HepG2 (cell line): Measurements from ENCODE around the gene TRMT10C. TPM values are rescaled to one million over a fixed set of nuclear protein-coding genes. Genes with fewer than 3 reads are reported as not detected.

Experiments
- ATRX ChIP-seq: sonication (generic); formaldehyde crosslinking; IDR thresholded peaks from 2 replicates; pipeline ENCODE4 v1.4.0; 2020; ENCODE audit warnings: missing genetic modification reagents, borderline replicate concordance
- GTF2F1 ChIP-seq: fragments of 150-350 bp; IDR thresholded peaks from 2 replicates; pipeline ENCODE4 v1.6.1; 2014; ENCODE audit warnings: low read length
- HDAC2 ChIP-seq: sonication (generic); formaldehyde crosslinking; IDR thresholded peaks from 2 replicates; pipeline ENCODE4 v1.4.0; 2020; ENCODE audit warnings: missing genetic modification reagents
- NONO ChIP-seq, 2 experiments: fragments of 450-650 bp in 1 of 2; sonication (generic) in 1 of 2; formaldehyde crosslinking in 1 of 2; IDR thresholded peaks in 1 of 2; conservative IDR thresholded peaks in 1 of 2; 2 replicates each; pipeline versions ENCODE4 v1.6.1 to v1.8.0; 2017 to 2022; ENCODE audit warnings: mild to moderate bottlenecking in 1 of 2, missing genetic modification reagents in 1 of 2, moderate library complexity in 1 of 2
- PAX8 ChIP-seq: sonication (generic); formaldehyde crosslinking; IDR thresholded peaks from 2 replicates; pipeline ENCODE4 v1.8.0; 2022; ENCODE audit warnings: mild to moderate bottlenecking, missing genetic modification reagents, borderline replicate concordance
- REXO4 ChIP-seq: sonication (generic); formaldehyde crosslinking; IDR thresholded peaks from 2 replicates; pipeline ENCODE4 v1.8.0; 2022; ENCODE audit warnings: missing genetic modification reagents, mild to moderate bottlenecking, borderline replicate concordance
- SRSF9 ChIP-seq: fragments of 200-400 bp; formaldehyde crosslinking; IDR thresholded peaks from 2 replicates; pipeline ENCODE4 v1.6.1; 2018; ENCODE audit warnings: borderline replicate concordance, mild to moderate bottlenecking, low read depth, low read length; ENCODE audit not compliant: insufficient read depth, poor library complexity, severe bottlenecking
- TAF15 ChIP-seq: fragments of 200-400 bp; formaldehyde crosslinking; IDR thresholded peaks from one replicate; pipeline ENCODE4 v1.6.1; 2018; ENCODE audit warnings: mild to moderate bottlenecking, low read depth, low read length; ENCODE audit not compliant: poor library complexity, severe bottlenecking
- TBX2 ChIP-seq: sonication (generic); formaldehyde crosslinking; IDR thresholded peaks from 2 replicates; pipeline ENCODE4 v1.5.0; 2020; ENCODE audit warnings: missing genetic modification reagents, mild to moderate bottlenecking, borderline replicate concordance
- ZNF121 ChIP-seq: sonication (generic); formaldehyde crosslinking; IDR thresholded peaks from 2 replicates; pipeline ENCODE4 v1.5.0; 2020; ENCODE audit warnings: mild to moderate bottlenecking, missing genetic modification reagents
- ZNF619 ChIP-seq: sonication (generic); formaldehyde crosslinking; IDR thresholded peaks from 2 replicates; pipeline ENCODE4 v1.4.0; 2020; ENCODE audit warnings: mild to moderate bottlenecking, missing genetic modification reagents
- ZNF75D ChIP-seq: sonication (generic); formaldehyde crosslinking; IDR thresholded peaks from 2 replicates; pipeline ENCODE4 v1.8.1; 2023; ENCODE audit warnings: missing genetic modification reagents, mild to moderate bottlenecking, borderline replicate concordance
- polyA plus RNA-seq, 8 experiments: library from polyadenylated mRNA; depleted of rRNA in 3 of 8; stranded (reverse) in 7 of 8; unstranded in 1 of 8; fragments of >200 nt; fragmentation: Illumina TruSeq in 4 of 8; extraction: Trizol in 4 of 8; gene quantifications; 2 replicates each; pipeline versions ENCODE4 v1.2.1 to v1.2.3, GENCODE V29; 2011 to 2016; ENCODE audit warnings: low read depth in 4 of 8, missing spikeins in 1 of 8, mixed read lengths in 1 of 8; ENCODE audit not compliant: insufficient read depth in 1 of 8
- total RNA-seq, 5 experiments: library from RNA; depleted of rRNA; stranded (reverse); fragments of >200 nt; fragmentation: Illumina TruSeq; extraction: Trizol; gene quantifications; 2 replicates each; pipeline ENCODE4 v1.2.3, GENCODE V29; 2016; ENCODE audit warnings: low read depth in 1 of 5
- TF ChIP-seq, protein P1 (sequence below), 2 experiments: IDR thresholded peaks; 2 replicates each; pipeline ENCODE4 v1.6.1; 2011 to 2012; ENCODE audit warnings: low read length in 2 of 2, borderline replicate concordance in 1 of 2, low read depth in 1 of 2, mild to moderate bottlenecking in 1 of 2, moderate library complexity in 1 of 2
- TF ChIP-seq, protein P2 (sequence below): sonication (generic); formaldehyde crosslinking; IDR thresholded peaks from 2 replicates; pipeline ENCODE4 v1.4.0; 2020; ENCODE audit warnings: missing genetic modification reagents
- TF ChIP-seq, protein P3 (sequence below): sonication (generic); formaldehyde crosslinking; IDR thresholded peaks from 2 replicates; pipeline ENCODE4 v1.4.0; 2020; ENCODE audit warnings: missing genetic modification reagents
- TF ChIP-seq, protein P4 (sequence below): sonication (generic); formaldehyde crosslinking; IDR thresholded peaks from 2 replicates; pipeline ENCODE4 v1.8.0; 2022; ENCODE audit warnings: low read depth, missing genetic modification reagents

The TRMT10C gene
- total and polyA plus RNA-seq, 2 of the 13 experiments (the other 11 are each of a cell fraction or from before 2014, with no cell fraction given): 10.8 to 39.2 TPM

DNA sequence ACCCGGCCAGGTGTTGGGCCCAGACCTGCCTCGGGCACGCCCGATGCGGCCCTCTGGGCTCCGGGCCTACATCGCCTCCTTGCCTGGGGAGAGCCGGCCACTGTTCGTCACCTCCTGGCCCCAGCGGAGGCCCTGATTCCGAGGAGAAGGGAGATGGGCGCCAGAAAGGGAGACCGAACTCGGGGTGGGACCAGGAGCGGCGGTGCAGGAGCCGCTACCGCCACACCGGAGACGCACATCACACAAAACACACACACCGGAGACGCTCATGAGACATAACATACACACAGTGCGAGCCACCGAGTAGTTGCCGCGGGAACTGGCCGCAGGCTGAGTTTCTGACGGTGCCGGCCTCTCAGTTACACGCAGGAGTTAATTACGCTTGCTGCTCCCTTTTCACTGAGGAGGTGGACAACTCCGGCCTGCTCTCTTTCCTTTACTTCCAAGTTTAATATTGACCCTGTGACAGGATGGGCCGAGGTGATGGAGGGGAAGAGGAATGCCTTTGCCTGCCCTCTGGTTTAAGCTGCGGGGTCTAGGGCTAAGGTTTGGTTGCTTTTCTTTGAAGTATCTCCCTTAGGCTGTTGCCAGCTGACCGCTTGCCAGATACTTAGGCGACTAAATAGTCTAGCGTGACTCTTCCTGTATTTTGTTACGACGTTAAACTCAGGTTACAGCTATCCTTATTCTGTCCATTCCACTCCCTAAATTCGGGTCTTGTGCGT lies 12.9 kb downstream of the TRMT10C start (continued):
- TF ChIP-seq ZNF75D: peak; percentile 75
- TF ChIP-seq, protein P1, sequence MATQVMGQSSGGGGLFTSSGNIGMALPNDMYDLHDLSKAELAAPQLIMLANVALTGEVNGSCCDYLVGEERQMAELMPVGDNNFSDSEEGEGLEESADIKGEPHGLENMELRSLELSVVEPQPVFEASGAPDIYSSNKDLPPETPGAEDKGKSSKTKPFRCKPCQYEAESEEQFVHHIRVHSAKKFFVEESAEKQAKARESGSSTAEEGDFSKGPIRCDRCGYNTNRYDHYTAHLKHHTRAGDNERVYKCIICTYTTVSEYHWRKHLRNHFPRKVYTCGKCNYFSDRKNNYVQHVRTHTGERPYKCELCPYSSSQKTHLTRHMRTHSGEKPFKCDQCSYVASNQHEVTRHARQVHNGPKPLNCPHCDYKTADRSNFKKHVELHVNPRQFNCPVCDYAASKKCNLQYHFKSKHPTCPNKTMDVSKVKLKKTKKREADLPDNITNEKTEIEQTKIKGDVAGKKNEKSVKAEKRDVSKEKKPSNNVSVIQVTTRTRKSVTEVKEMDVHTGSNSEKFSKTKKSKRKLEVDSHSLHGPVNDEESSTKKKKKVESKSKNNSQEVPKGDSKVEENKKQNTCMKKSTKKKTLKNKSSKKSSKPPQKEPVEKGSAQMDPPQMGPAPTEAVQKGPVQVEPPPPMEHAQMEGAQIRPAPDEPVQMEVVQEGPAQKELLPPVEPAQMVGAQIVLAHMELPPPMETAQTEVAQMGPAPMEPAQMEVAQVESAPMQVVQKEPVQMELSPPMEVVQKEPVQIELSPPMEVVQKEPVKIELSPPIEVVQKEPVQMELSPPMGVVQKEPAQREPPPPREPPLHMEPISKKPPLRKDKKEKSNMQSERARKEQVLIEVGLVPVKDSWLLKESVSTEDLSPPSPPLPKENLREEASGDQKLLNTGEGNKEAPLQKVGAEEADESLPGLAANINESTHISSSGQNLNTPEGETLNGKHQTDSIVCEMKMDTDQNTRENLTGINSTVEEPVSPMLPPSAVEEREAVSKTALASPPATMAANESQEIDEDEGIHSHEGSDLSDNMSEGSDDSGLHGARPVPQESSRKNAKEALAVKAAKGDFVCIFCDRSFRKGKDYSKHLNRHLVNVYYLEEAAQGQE (IDR thresholded peaks at IDR 0.05; ENCODE audit: borderline replicate concordance in 1 of 2, low read depth in 1 of 2, low read length in 2 of 2): no peak
- no peak for TF ChIP-seq REXO4 (CRISPR knock-in tag)
- TF ChIP-seq GTF2F1: no peak
- no peak for TF ChIP-seq ZNF121 (CRISPR knock-in tag)
- no peak for TF ChIP-seq HDAC2 (CRISPR knock-in tag)
- TF ChIP-seq, protein P2, sequence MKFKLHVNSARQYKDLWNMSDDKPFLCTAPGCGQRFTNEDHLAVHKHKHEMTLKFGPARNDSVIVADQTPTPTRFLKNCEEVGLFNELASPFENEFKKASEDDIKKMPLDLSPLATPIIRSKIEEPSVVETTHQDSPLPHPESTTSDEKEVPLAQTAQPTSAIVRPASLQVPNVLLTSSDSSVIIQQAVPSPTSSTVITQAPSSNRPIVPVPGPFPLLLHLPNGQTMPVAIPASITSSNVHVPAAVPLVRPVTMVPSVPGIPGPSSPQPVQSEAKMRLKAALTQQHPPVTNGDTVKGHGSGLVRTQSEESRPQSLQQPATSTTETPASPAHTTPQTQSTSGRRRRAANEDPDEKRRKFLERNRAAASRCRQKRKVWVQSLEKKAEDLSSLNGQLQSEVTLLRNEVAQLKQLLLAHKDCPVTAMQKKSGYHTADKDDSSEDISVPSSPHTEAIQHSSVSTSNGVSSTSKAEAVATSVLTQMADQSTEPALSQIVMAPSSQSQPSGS (CRISPR knock-in tag): no peak
- peak; percentile 83; the same call in 1 of the 2 replicates for TF ChIP-seq PAX8
- no peak for TF ChIP-seq TBX2 (CRISPR knock-in tag)
- TF ChIP-seq TAF15: no peak
- TF ChIP-seq ZNF619 (CRISPR knock-in tag): 0 out of 2 replicates have a peak, but pooled peaks have one; percentile 21
- TF ChIP-seq SRSF9: no peak
- TF ChIP-seq, protein P3, sequence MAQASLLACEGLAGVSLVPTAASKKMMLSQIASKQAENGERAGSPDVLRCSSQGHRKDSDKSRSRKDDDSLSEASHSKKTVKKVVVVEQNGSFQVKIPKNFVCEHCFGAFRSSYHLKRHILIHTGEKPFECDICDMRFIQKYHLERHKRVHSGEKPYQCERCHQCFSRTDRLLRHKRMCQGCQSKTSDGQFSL: no peak
- TF ChIP-seq NONO (IDR thresholded peaks at IDR 0.05): no peak
- 0 out of 2 replicates have a peak, but pooled peaks have one; percentile 44 for TF ChIP-seq NONO (CRISPR knock-in tag; conservative IDR thresholded peaks at IDR 0.05)
- TF ChIP-seq ATRX (CRISPR knock-in tag): no peak
- TF ChIP-seq, protein P4, sequence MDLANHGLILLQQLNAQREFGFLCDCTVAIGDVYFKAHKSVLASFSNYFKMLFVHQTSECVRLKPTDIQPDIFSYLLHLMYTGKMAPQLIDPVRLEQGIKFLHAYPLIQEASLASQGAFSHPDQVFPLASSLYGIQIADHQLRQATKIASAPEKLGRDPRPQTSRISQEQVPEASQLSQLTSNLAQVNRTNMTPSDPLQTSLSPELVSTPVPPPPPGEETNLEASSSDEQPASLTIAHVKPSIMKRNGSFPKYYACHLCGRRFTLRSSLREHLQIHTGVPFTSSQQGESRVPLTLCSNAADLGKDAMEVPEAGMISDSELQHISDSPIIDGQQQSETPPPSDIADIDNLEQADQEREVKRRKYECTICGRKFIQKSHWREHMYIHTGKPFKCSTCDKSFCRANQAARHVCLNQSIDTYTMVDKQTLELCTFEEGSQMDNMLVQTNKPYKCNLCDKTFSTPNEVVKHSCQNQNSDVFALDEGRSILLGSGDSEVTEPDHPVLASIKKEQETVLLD (CRISPR knock-in tag): peak; percentile 30; the same call in 1 of the 2 replicates
